Adrenal gland (tissue), 12 donors: ENCODE results near the gene ZNF282. TPM values are rescaled to one million over a fixed set of nuclear protein-coding genes. Genes with fewer than 3 reads are reported as not detected.
A peak's percentile ranks its signal among the peaks of the same experiment; 100 is the strongest.

Source experiments
- DNase-seq, 7 donors: peaks; one replicate each; pipeline ENCODE4 v3.0.0-alpha.2; 2019 to 2020
- H3K27ac ChIP-seq, 5 donors: fragments of 200-600 bp; sonication (generic) in 4 of 5; 1 replicate in 3 of 5; 2 replicates in 2 of 5; pipeline versions ENCODE4 v1.5.1 to v1.8.0; 2016 to 2020; ENCODE audit warnings: mild to moderate bottlenecking in 1 of 5
- H3K27me3 ChIP-seq: fragments of 200-600 bp; 2 replicates; pipeline ENCODE4 v1.8.0; 2021
- H3K36me3 ChIP-seq, 2 donors: fragments of 200-600 bp; replicated peaks in 1 of 2; 1 replicate in 1 of 2; 2 replicates in 1 of 2; pipeline versions ENCODE4 v1.5.1 to v1.8.0; 2018 to 2022
- H3K4me1 ChIP-seq, 2 donors: fragments of 200-600 bp; replicated peaks in 1 of 2; 1 replicate in 1 of 2; 2 replicates in 1 of 2; pipeline versions ENCODE4 v1.5.1 to v1.8.0; 2018 to 2021
- H3K4me3 ChIP-seq, 4 donors: fragments of 200-600 bp; sonication (generic) in 3 of 4; one replicate each; pipeline ENCODE4 v1.5.1; 2016 to 2018
- H3K9me3 ChIP-seq, 3 donors: fragments of 200-600 bp; sonication (generic) in 1 of 3; replicated peaks in 1 of 3; 1 replicate in 2 of 3; 2 replicates in 1 of 3; pipeline versions ENCODE4 v1.5.1 to v1.8.0; 2016 to 2021
- CTCF ChIP-seq, 6 experiments: fragments of 450-650 bp in 4 of 6; fragments of 200-600 bp in 2 of 6; sonication (generic) in 1 of 6; IDR thresholded peaks; 1 replicate in 5 of 6; 2 replicates in 1 of 6; pipeline versions ENCODE4 v1.5.1 to v1.8.0; 2016 to 2021; ENCODE audit warnings: antibody characterized with exemption in 6 of 6, mild to moderate bottlenecking in 2 of 6, moderate library complexity in 1 of 6
- POLR2A ChIP-seq, 2 donors: fragments of 450-650 bp; IDR thresholded peaks; one replicate each; pipeline ENCODE4 v1.6.1; 2017; ENCODE audit warnings: antibody characterized with exemption in 2 of 2, mild to moderate bottlenecking in 2 of 2, moderate library complexity in 1 of 2
- WGBS, 4 donors: extraction: QIAGEN DNeasy Blood & Tissue Kit in 2 of 4; methylation state at CpG; one replicate each; pipeline versions ENCODE4 v1.1.5 to v1.1.7; 2013 to 2017; 5-methylcytosine and 5-hydroxymethylcytosine counted together
- intact Hi-C, 2 donors: fragments of 100-400 bp; cut with DNase I; formaldehyde crosslinking; loops; one replicate each; pipeline versions ENCODE4 v1.14.1 to v1.15.0; 2022 to 2023
- polyA plus RNA-seq, 3 donors: library from polyadenylated mRNA; stranded (reverse); fragments of 200-250 nt in 2 of 3; fragments of 350-450 nt in 1 of 3; fragmentation: Illumina TruSeq in 1 of 3; extraction: RNeasy Lipid Tissue Mini Kit (QIAGEN cat#74804) in 1 of 3; gene quantifications; one replicate each; pipeline ENCODE4 v1.2.3, GENCODE V29; 2013 to 2014
- total RNA-seq, 9 donors: library from RNA; depleted of rRNA in 4 of 9; stranded (reverse); fragments of >200 nt in 4 of 9; fragments of 120-200 nt in 1 of 9; fragmentation: NEBNext Ultra II Directional in 1 of 9; extraction: Animal tissue kit (Norgen Biotek cat#: 25700) in 1 of 9; gene quantifications; one replicate each; pipeline versions ENCODE4 v1.1.0 to v1.2.4, GENCODE V29; 2013 to 2023
- donor health status: healthy with polysubstance abuse.
- donor health status: Bipolar disorder and iron deficiency.
- donor health status: DM: yes; HTN: yes; CAD: no.
- donor health status: DM: no; HTN: no; CAD: no.
- donor health status: DM: no; HTN: no; CAD: no.
- donor health status: DM: yes; HTN: yes; CAD: no.

ZNF282 gene
- total and polyA plus RNA-seq, 12 donors, result 3.6 to 33.8 (median 16.0) TPM

GRCh38 chr7:149172534-149172920 lies 22.8 kb upstream of the ZNF282 start:
- 86 to 94% (median 90%) methylated on average over 1 of the region's 1 CpG for WGBS, 4 donors
- no peak for TF ChIP-seq CTCF (IDR thresholded peaks at IDR 0.05)
- no peak for TF ChIP-seq POLR2A (IDR thresholded peaks at IDR 0.05)
- Histone ChIP-seq H3K27ac (no peak overlapping the region), H3K9me3 (no peaks in the 10 kb centered on the region), H3K36me3 (peaks cover 0 to 67% of the 10 kb centered on the region in 2 donors), H3K4me3 (no peak overlapping the region), H3K4me1 (no peaks in the 10 kb centered on the region), H3K27me3 (no peaks in the 10 kb centered on the region)
- intact Hi-C loops, result no loop called here
- DNase-seq, result no peak

GRCh38 chr7:149175150-149175549 lies 20.2 kb upstream of the ZNF282 start:
- Histone ChIP-seq H3K36me3 (peaks cover 0 to 68% of the 10 kb centered on the region in 2 donors), H3K4me1 (no peaks in the 10 kb centered on the region), H3K27me3 (no peaks in the 10 kb centered on the region), H3K9me3 (no peaks in the 10 kb centered on the region), H3K4me3 (no peak overlapping the region), H3K27ac (no peak overlapping the region)
- TF ChIP-seq CTCF (IDR thresholded peaks at IDR 0.05) (no peak), POLR2A (IDR thresholded peaks at IDR 0.05) (no peak)
- intact Hi-C loops, result no loop called here
- no peak for DNase-seq
- 82 to 98% (median 91%) methylated on average over 2 of the region's 2 CpGs for WGBS, 4 donors

GRCh38 chr7:149179241-149179640 lies 16.1 kb upstream of the ZNF282 start:
- no peak overlapping the region for H3K27ac ChIP-seq
- H3K9me3 ChIP-seq, result no peaks in the 10 kb centered on the region
- intact Hi-C loops, result no loop called here
- H3K4me3 ChIP-seq, result no peak overlapping the region
- H3K27me3 ChIP-seq, result no peaks in the 10 kb centered on the region
- WGBS, 4 donors, result 95 to 97% (median 96%) methylated on average over 12 to 19 of the region's 19 CpGs
- no peak for TF ChIP-seq CTCF (IDR thresholded peaks at IDR 0.05)
- no peak for TF ChIP-seq POLR2A (IDR thresholded peaks at IDR 0.05)
- peaks cover 0 to 6% of the 10 kb centered on the region in 2 donors for H3K4me1 ChIP-seq
- peaks cover 0 to 55% of the 10 kb centered on the region in 2 donors for H3K36me3 ChIP-seq
- no peak for DNase-seq

- Histone ChIP-seq H3K27me3 (no peaks in the 10 kb centered on the region), H3K4me1 (peaks cover 0 to 6% of the 10 kb centered on the region in 2 donors), H3K4me3 (no peak overlapping the region), H3K9me3 (no peaks in the 10 kb centered on the region), H3K27ac (peak overlapping the region in 1 of 5 donors; percentile 24), H3K36me3 (peaks cover 0 to 46% of the 10 kb centered on the region in 2 donors)
- peak in 1 of 7 donors; percentile 19 for DNase-seq
- no peak for TF ChIP-seq POLR2A (IDR thresholded peaks at IDR 0.05)
- TF ChIP-seq CTCF (IDR thresholded peaks at IDR 0.05), result no peak
- intact Hi-C loops, result no loop called here
Measured at GRCh38 chr7:149180722-149181449, 14.5 kb upstream of the ZNF282 start.
